IPS DF 19.7 (cell line): Measurements from ENCODE around the gene NPAS3.

Source experiments
- DNase-seq: peaks from one replicate; pipeline ENCODE4 v3.0.0-alpha.2; 2013; ENCODE audit warnings: low read depth, low spot score

NPAS3 gene

GRCh38 chr14:33834466-33835260 is 896.0 kb downstream of the NPAS3 start:
- DNase-seq: peak; percentile 17

- no peak for DNase-seq
Observed at GRCh38 chr14:33835261-33835655, 896.6 kb downstream of the NPAS3 start.

- DNase-seq: no peak
Observed at GRCh38 chr14:33835677-33836076, 897.0 kb downstream of the NPAS3 start.

GRCh38 chr14:33836203-33836899 is 897.7 kb downstream of the NPAS3 start:
- DNase-seq: no peak

GRCh38 chr14:33836900-33837577 is 898.4 kb downstream of the NPAS3 start:
- DNase-seq: peak; percentile 20

GRCh38 chr14:33837943-33838683 is 899.4 kb downstream of the NPAS3 start:
- no peak for DNase-seq

GRCh38 chr14:33839193-33840076 is 900.8 kb downstream of the NPAS3 start:
- no peak for DNase-seq

- DNase-seq: no peak
Observed at GRCh38 chr14:33840797-33841196, 902.1 kb downstream of the NPAS3 start.

GRCh38 chr14:33842299-33842698 is 903.6 kb downstream of the NPAS3 start:
- no peak for DNase-seq

GRCh38 chr14:33844118-33844517 is 905.4 kb downstream of the NPAS3 start:
- no peak for DNase-seq

- no peak for DNase-seq
Observed at GRCh38 chr14:33846100-33846824, 907.6 kb downstream of the NPAS3 start.

- DNase-seq: no peak
Observed at GRCh38 chr14:33847066-33847465, 908.4 kb downstream of the NPAS3 start.

- no peak for DNase-seq
Observed at GRCh38 chr14:33848009-33848408, 909.3 kb downstream of the NPAS3 start.

GRCh38 chr14:33848706-33849454 is 910.2 kb downstream of the NPAS3 start:
- peak; percentile 85 for DNase-seq

GRCh38 chr14:33849455-33849801 is 910.7 kb downstream of the NPAS3 start:
- DNase-seq: no peak

GRCh38 chr14:33850826-33851225 is 912.1 kb downstream of the NPAS3 start:
- DNase-seq: no peak

GRCh38 chr14:33851366-33851765 is 912.7 kb downstream of the NPAS3 start:
- no peak for DNase-seq

- no peak for DNase-seq
Observed at GRCh38 chr14:33851931-33852330, 913.3 kb downstream of the NPAS3 start.
